ENCODE results near the gene PLCH2. TPM values are rescaled to one million over a fixed set of nuclear protein-coding genes. Genes with fewer than 3 reads are reported as not detected.
A peak's percentile ranks its signal among the peaks of the same experiment; 100 is the strongest.

The PLCH2 gene
- total RNA-seq, 1 experiment from 2014 or later: not detected

DNA sequence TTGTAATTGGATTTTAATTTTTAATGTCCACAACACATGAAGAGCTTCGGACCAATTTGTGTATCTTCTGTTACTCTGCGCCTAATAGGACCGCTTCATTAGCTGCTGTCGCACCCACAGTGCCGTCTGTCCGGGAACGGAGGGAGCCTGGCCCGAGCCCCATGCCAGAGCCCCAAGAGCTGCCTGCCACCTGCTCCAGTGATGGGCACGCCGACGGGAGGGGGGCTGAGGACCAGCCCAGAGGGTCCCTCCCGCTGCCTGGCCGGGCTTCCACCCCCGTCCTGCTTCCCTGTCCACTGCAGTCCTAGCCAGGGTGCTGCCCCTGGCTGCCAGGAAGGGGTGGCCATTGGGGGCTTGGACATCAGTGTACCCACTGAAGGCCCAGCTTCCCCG lies 30.3 kb upstream of the PLCH2 start:
- Histone ChIP-seq H3K36me3 (ENCODE audit: insufficient read depth, low read length, poor library complexity, severe bottlenecking) (no peaks in the 10 kb centered on the region), H3K9me3 (ENCODE audit: low read depth, low read length, poor library complexity, severe bottlenecking) (no peaks in the 10 kb centered on the region), H3K27me3 (replicated peaks; ENCODE audit: insufficient read depth, low read depth, low read length, poor library complexity) (peaks cover 61% of the 10 kb centered on the region), H3K27ac (ENCODE audit: low read depth, low read length, poor library complexity, severe bottlenecking) (no peak overlapping the region), H3K4me3 (ENCODE audit: low read depth, low read length, poor library complexity, severe bottlenecking) (no peak overlapping the region), H3K4me1 (ENCODE audit: insufficient read depth, low read length, poor library complexity, severe bottlenecking) (peaks cover 18% of the 10 kb centered on the region)
- intact Hi-C loops (cut with micrococcal nuclease; ENCODE audit: unreplicated experiment): no loop called here
- BruUV-seq (replicated peaks): no TSS peak
- peak; percentile 58 for TF ChIP-seq EZH2 (IDR thresholded peaks at IDR 0.05; ENCODE audit: borderline replicate concordance, low read depth, low read length, poor library complexity, severe bottlenecking)
- TF ChIP-seq, protein P1, sequence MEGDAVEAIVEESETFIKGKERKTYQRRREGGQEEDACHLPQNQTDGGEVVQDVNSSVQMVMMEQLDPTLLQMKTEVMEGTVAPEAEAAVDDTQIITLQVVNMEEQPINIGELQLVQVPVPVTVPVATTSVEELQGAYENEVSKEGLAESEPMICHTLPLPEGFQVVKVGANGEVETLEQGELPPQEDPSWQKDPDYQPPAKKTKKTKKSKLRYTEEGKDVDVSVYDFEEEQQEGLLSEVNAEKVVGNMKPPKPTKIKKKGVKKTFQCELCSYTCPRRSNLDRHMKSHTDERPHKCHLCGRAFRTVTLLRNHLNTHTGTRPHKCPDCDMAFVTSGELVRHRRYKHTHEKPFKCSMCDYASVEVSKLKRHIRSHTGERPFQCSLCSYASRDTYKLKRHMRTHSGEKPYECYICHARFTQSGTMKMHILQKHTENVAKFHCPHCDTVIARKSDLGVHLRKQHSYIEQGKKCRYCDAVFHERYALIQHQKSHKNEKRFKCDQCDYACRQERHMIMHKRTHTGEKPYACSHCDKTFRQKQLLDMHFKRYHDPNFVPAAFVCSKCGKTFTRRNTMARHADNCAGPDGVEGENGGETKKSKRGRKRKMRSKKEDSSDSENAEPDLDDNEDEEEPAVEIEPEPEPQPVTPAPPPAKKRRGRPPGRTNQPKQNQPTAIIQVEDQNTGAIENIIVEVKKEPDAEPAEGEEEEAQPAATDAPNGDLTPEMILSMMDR (conservative IDR thresholded peaks at IDR 0.05; ENCODE audit: low read depth, low read length): no peak
- no peak for DNase-seq (ENCODE audit: low spot score)
- ChIA-PET POLR2A (ENCODE audit: low non-redundant PET) (no interaction called here), CTCF (no interaction called here)

DNA sequence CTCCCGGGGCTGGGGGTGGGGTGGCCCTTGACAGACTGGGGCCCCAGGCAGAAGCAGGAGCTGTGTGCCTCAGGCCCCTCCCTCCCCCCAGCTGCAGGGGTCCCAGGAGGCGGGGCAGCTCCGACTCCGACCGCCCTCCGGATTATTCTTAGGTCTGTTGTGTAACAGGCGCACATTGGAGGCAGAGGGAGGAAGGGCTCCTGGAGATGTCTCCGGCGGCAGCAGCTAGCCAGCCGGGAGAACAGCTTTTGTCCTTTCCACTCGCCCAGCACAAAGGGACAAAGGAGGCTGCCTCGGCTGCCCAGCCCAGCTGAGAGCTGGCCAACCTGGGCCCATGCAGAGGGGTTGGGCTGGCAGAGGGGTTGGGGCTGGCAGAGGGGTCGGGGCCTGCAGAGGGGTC lies 29.7 kb upstream of the PLCH2 start:
- peak; percentile 64 for DNase-seq (ENCODE audit: low spot score)
- ChIA-PET CTCF (no interaction called here), POLR2A (ENCODE audit: low non-redundant PET) (no interaction called here)
- H3K27me3 ChIP-seq (replicated peaks; ENCODE audit: insufficient read depth, low read depth, low read length, poor library complexity): peaks cover 55% of the 10 kb centered on the region
- no peak overlapping the region for H3K27ac ChIP-seq (ENCODE audit: low read depth, low read length, poor library complexity, severe bottlenecking)
- TF ChIP-seq, protein P1 (conservative IDR thresholded peaks at IDR 0.05; ENCODE audit: low read depth, low read length): no peak
- TF ChIP-seq EZH2 (IDR thresholded peaks at IDR 0.05; ENCODE audit: borderline replicate concordance, low read depth, low read length, poor library complexity, severe bottlenecking): no peak
- intact Hi-C loops (cut with micrococcal nuclease; ENCODE audit: unreplicated experiment): no loop called here
- no peaks in the 10 kb centered on the region for H3K9me3 ChIP-seq (ENCODE audit: low read depth, low read length, poor library complexity, severe bottlenecking)
- H3K4me3 ChIP-seq (ENCODE audit: low read depth, low read length, poor library complexity, severe bottlenecking): no peak overlapping the region
- no TSS peak for BruUV-seq (replicated peaks)
- H3K36me3 ChIP-seq (ENCODE audit: insufficient read depth, low read length, poor library complexity, severe bottlenecking): no peaks in the 10 kb centered on the region
- peaks cover 18% of the 10 kb centered on the region for H3K4me1 ChIP-seq (ENCODE audit: insufficient read depth, low read length, poor library complexity, severe bottlenecking)

DNA sequence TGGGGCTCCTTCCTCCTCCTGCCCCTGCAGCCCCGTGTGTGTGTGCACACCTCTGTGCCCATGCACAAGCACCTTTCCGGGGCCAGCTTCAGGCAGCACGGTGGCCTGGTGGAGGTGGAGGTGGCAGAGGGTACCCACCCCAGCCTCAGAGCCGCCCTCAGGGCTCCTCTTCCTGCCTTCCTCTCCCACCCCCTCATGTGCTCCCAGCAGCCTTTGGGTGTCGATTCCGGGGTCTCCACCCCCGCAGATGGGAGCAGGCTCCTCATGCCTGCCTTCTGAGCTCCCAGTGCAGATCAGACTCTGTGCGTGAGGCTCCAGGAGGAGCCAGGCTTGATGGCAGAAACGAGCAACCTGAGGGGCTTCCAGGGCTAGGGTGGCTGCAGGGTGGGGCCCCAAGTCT lies 29.2 kb upstream of the PLCH2 start:
- no TSS peak for BruUV-seq (replicated peaks)
- Histone ChIP-seq H3K9me3 (ENCODE audit: low read depth, low read length, poor library complexity, severe bottlenecking) (no peaks in the 10 kb centered on the region), H3K27ac (ENCODE audit: low read depth, low read length, poor library complexity, severe bottlenecking) (no peak overlapping the region), H3K4me3 (ENCODE audit: low read depth, low read length, poor library complexity, severe bottlenecking) (no peak overlapping the region), H3K27me3 (replicated peaks; ENCODE audit: insufficient read depth, low read depth, low read length, poor library complexity) (peaks cover 51% of the 10 kb centered on the region), H3K4me1 (ENCODE audit: insufficient read depth, low read length, poor library complexity, severe bottlenecking) (peaks cover 18% of the 10 kb centered on the region), H3K36me3 (ENCODE audit: insufficient read depth, low read length, poor library complexity, severe bottlenecking) (no peaks in the 10 kb centered on the region)
- intact Hi-C loops (cut with micrococcal nuclease; ENCODE audit: unreplicated experiment): no loop called here
- no peak for DNase-seq (ENCODE audit: low spot score)
- POLR2A ChIA-PET (ENCODE audit: low non-redundant PET): no interaction called here
- CTCF ChIA-PET: no interaction called here
- TF ChIP-seq, protein P1 (conservative IDR thresholded peaks at IDR 0.05; ENCODE audit: low read depth, low read length): no peak
- TF ChIP-seq EZH2 (IDR thresholded peaks at IDR 0.05; ENCODE audit: borderline replicate concordance, low read depth, low read length, poor library complexity, severe bottlenecking): no peak

All from A673 (cell line).